HG02870 (cell line): ENCODE measurements around the gene JSRP1.
"Not testable (repeated sequence)": the region's sequence is repeated elsewhere in the genome, so short reads cannot be mapped to it uniquely, and the experiment has no call there.

Source experiments
- ATAC-seq: cut with Tn5 transposase; IDR thresholded peaks from one replicate; pipeline ENCODE4 v1.9.1; 2021; ENCODE audit warnings: mild to moderate bottlenecking, moderate library complexity; ENCODE audit not compliant: unreplicated experiment

Gene JSRP1

DNA sequence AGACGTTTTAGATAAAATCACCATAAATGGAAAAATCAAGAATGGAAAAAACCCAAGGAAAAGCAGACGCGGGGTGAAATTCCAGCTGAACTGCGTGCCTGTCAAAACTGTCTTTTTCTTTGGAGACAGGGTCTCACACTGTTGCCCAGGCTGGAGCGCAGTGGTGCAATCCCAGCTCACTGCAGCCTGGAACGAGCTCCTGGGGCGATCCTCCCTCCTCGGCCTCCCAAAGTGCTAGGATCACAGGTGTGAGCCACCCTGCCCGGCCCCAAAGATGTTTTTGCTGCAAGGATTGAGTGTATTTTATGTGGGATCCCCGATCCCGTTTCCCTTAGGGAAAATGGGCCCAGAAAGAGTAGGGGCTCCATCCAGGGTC is 26.6 kb upstream of the JSRP1 start:
- ATAC-seq = no peak

DNA sequence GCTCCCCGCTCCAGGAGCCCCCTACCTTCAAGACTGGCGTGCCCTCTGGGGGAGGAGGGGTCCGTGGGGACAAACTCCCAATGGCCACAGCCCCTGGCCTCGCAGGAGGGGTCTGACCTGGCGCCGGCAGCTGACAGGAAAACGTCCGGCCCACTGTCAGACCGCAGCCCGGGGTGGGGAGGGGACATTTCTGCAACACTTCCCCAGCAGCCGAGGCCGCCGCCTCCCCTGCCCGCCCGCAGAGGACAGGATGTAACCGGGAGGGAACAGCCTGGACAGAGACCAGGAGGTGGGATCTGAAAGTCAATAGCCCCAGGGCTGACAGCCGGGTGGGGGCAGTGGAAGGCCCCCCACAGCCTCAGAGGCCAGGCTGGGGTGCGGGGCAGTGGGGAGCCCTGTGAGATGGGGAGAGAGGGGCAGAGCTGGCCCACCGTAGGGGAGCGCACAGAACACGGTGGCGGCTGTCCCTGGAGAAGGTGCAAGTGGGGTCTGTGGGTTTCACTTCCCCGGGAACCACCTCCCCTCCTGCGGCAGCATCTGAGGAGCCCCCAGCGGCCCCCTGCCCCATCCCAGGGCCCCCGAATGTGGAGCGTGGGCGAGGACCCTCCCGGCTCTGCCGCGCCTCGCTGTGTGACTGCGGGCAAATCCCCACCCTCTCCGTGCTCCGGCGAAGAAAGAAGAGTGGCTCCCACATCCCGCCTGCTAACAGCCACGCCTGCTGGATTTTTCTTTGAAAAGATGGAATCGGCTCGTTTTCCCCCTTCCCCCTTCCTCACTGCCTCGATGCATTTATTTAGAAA is 26.0 kb upstream of the JSRP1 start, which contains the start of gene PEAK3:
Gene PEAK3 (minus strand): TSS at position 114 of the 800 bp plus-strand sequence. CDS start 1,244 bp downstream, outside the sequence.
- ATAC-seq = no peak

DNA sequence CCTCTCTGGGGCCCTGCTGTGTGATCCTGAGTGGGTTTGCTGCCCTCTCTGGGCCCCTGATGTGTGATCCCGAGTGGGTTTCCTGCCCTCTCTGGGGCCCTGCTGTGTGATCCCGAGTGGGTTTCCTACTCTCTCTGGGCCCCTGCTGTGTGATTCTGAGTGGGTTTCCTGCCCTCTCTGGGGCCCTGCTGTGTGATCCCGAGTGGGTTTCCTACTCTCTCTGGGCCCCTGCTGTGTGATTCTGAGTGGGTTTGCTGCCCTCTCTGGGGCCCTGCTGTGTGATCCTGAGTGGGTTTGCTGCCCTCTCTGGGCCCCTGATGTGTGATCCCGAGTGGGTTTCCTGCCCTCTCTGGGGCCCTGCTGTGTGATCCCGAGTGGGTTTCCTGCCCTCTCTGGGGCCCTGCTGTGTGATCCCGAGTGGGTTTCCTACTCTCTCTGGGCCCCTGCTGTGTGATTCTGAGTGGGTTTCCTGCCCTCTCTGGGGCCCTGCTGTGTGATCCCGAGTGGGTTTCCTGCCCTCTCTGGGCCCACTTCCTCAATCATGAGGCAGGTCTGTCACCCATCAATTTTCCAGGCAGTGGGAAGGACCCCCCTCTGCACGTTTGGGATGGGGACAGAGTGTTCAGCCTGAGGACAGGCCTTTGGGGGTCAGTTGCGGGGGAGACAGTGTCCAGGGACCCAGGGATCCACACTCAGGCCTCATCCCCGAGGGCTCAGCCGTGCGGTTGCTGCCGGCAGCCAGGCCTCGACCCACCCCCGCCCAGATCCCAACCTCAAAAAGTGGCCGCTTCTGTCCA is 25.2 kb upstream of the JSRP1 start:
- ATAC-seq = not testable (repeated sequence)

GRCh38 chr19:2280633-2281264 is 24.5 kb upstream of the JSRP1 start:
- no peak for ATAC-seq

GRCh38 chr19:2278459-2279158 is 22.4 kb upstream of the JSRP1 start:
- ATAC-seq = no peak

DNA sequence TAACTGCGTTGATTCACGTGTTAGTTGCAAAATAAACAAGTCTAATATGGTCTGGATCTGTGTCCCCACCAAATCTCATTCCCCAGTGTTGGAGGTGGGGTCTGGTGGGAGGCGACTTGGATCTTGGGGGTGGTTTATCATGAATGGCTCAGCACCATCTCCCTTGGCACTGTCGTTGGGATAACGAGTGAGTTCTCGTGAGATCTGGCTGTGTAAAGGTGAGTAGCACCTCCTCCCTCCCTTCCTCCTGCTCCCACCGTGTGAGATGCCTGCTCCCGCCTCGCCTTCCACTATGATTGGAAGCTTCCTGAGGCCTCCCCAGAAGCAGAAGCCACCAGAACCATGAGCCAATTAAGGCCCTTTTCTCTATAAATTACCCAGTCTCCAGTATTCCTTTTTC is 20.9 kb upstream of the JSRP1 start:
- no peak for ATAC-seq

DNA sequence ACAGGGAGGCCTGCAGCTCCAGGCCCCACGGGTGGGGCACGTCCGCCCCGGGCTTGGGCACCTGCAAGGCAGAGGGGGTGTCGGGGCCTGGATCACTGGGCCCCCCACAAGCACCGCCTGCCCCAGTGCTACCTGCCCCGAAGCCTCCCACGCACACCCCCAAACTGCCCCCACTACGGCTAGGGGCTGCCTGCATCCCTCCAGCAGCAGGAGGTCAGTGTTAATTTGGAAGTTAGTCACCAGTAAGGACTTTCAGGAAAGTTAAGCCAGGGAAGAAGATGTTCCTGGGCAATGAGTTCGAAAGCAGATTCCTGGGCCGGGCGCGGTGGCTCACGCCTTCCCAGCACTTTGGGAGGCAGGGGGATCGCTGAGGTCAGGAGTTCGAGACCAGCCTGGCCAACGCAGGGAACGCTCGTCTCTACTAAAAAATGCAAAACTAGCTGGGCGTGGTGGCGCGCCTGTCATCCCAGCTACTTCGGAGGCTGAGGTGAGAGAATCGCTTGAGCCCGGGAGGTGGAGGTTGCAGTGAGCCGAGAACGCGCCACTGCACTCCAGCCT is 20.3 kb upstream of the JSRP1 start:
- ATAC-seq = no peak

DNA sequence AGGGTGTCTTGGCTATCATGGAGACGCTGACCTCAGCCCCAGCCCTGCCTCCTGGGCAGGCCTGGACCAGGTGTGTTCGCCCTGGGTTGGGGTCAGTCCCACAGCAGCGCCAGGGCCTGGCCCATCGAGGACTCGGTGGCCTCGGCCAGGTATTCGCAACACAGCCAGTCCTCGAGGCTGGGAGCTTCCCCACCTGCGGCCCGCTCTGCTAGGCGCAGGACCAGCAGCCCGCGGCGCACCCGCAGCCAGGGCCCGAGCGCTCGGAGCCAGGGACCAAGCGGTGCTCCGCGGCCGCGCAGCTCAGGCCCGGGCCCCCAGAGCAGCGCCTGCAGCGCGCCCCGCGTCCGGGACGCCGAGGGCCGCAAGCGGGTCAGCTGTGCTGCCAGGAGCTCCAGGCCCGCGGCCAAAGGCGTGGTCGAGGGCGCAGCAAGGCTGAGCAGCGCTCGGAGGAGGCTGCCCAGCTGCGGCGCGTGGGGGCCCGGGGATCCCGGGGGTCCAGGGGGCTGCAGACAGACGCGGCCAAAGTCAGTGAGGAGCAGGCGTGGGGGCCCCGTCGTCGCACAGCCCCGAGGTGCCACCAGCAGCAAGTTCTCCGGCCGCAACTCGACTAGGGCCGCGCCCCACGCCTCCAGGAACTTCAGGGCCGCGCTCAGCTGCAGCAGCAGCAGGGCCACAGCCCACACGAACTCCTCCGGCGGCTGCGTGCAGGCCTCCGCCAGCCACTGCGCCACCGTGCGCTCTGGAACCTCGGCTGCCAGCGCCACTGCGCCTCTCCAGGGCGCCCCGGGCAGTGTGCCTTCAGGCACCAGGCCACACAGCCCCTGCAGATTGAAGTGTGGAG is 19.6 kb upstream of the JSRP1 start:
- no peak for ATAC-seq

- ATAC-seq = no peak
Observed at GRCh38 chr19:2274931-2275535, 18.8 kb upstream of the JSRP1 start.

- no peak for ATAC-seq
Observed at GRCh38 chr19:2274185-2274711, 18.0 kb upstream of the JSRP1 start.

- ATAC-seq = no peak
Observed at GRCh38 chr19:2273356-2274184, 17.4 kb upstream of the JSRP1 start.

- ATAC-seq = no peak
Observed at GRCh38 chr19:2271234-2272103, 15.3 kb upstream of the JSRP1 start.

DNA sequence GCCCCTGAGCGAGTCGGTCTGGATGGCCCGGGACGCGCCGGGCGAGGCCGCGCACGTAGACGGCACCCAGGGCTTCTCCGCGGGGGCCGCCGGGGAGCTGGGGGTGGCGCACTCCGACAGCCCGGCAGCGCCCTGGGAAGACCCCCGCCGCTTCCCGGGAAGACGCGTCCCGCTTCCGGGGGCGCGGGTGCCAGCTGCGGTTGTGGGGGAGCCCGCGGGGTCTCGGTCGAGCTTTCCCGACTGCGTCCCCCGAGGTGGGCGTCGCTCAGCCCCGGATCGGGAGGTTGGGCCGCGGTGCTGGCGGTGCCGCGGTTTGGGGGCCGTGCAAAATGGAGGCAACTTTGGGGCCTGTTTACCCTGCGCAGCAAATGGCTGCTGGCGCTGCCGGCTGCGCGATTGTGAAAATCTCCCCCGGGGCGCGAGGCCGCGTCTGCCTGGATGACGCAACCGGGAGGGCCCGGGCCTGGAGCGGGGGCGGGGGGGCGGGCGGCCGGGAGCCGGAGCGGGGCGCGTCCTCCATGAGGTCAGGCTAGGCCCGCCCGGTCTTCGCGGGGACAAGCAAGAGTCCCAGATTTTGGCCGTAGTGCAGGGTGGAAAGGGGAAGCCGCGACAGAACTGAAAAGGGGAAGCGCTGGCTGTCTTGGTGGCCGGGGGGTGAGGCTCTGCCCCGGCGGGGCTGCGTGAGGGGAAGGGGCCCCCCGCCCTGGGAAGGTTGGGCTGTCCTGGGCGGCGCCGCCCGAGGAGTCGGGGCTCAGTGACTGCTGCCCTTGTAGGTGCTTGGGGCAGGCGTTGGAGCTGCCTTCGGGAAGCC is 14.4 kb upstream of the JSRP1 start:
- no peak for ATAC-seq

DNA sequence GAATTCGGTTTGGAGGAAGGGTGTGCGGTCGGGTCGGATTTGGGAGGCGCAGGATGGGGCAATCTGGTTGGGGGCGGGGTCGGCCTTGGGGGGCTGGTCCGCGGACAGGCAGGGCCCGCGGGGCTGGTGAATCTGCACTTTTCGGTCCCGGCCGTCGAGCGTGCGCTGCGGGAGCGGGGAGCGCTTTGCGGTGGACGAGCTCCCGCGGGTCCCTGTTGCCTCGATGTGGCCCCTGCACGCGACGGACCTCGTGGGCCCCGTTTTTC is 13.9 kb upstream of the JSRP1 start:
- no peak for ATAC-seq

- ATAC-seq = peak; percentile 46
Observed at GRCh38 chr19:2269244-2270156, 13.3 kb upstream of the JSRP1 start.

DNA sequence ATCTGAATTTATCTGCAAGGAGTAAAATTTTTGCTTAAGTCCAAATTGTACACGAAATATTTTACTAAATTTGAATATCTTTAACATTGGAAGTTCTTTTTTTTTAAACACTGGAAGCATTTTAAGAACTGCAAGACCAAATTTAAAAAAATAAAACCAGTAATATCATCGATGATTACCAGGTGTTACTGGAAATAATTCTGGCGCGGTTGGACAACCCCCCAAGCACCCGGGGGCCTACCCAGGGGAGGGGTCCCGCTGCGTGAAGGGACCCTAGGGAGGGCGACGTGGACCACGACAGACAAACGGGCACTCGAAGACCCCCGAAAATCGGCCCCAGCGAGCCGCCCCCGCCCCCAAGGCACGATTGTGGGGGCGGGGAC is 12.6 kb upstream of the JSRP1 start:
- ATAC-seq = no peak
